GM19455 (cell line): ENCODE results near the gene NUDT22.

Experiments
- ATAC-seq: cut with Tn5 transposase; IDR thresholded peaks from one replicate; pipeline ENCODE4 v1.9.1; 2021; ENCODE audit not compliant: unreplicated experiment

NUDT22 gene

GRCh38 chr11:64225608-64226506 lies at the start of gene NUDT22, which contains the start of gene TRPT1:
Gene NUDT22, plus strand, starts transcription at chr11:64226274. Its CDS starts 379 bp downstream, at chr11:64226653.
Gene TRPT1, minus strand, starts transcription at chr11:64226186. Its CDS starts 326 bp downstream, at chr11:64225860.
- no peak for ATAC-seq

GRCh38 chr11:64176751-64177150 lies 49.3 kb upstream of the NUDT22 start:
- no peak for ATAC-seq

- no peak for ATAC-seq
Observed at GRCh38 chr11:64178203-64178602, 47.9 kb upstream of the NUDT22 start.

GRCh38 chr11:64178951-64179639 lies 47.0 kb upstream of the NUDT22 start:
- no peak for ATAC-seq

GRCh38 chr11:64180891-64181290 lies 45.2 kb upstream of the NUDT22 start:
- no peak for ATAC-seq

GRCh38 chr11:64181506-64182411 lies 44.3 kb upstream of the NUDT22 start:
- no peak for ATAC-seq

- ATAC-seq: no peak
Observed at GRCh38 chr11:64183890-64184289, 42.2 kb upstream of the NUDT22 start.

- peak; percentile 18 for ATAC-seq
Observed at GRCh38 chr11:64185175-64185692, 40.8 kb upstream of the NUDT22 start.

GRCh38 chr11:64185693-64186491 lies 40.2 kb upstream of the NUDT22 start, which contains the start of gene STIP1:
Gene STIP1, plus strand, starts transcription at chr11:64186171. Its CDS starts 91 bp downstream, at chr11:64186262.
- peak; percentile 83 for ATAC-seq

GRCh38 chr11:64186492-64187165 lies 39.4 kb upstream of the NUDT22 start:
- ATAC-seq: no peak

- no peak for ATAC-seq
Observed at GRCh38 chr11:64192434-64192833, 33.6 kb upstream of the NUDT22 start.

GRCh38 chr11:64196626-64197025 lies 29.4 kb upstream of the NUDT22 start:
- no peak for ATAC-seq

GRCh38 chr11:64198511-64198910 lies 27.6 kb upstream of the NUDT22 start:
- no peak for ATAC-seq

GRCh38 chr11:64201543-64201942 lies 24.5 kb upstream of the NUDT22 start:
- ATAC-seq: no peak

GRCh38 chr11:64202992-64203391 lies 23.1 kb upstream of the NUDT22 start:
- ATAC-seq: no peak

- no peak for ATAC-seq
Observed at GRCh38 chr11:64203421-64204079, 22.5 kb upstream of the NUDT22 start.

GRCh38 chr11:64204080-64204440 lies 22.0 kb upstream of the NUDT22 start:
- ATAC-seq: no peak

GRCh38 chr11:64204464-64204989 lies 21.5 kb upstream of the NUDT22 start:
- ATAC-seq: no peak
